ENCODE data around the gene CRIP3.

CRIP3 gene

GRCh38 chr6:43301081-43301870 lies 7.3 kb downstream of the CRIP3 start:
- DNase-seq (ENCODE audit: low read depth) = no peak
- no peak overlapping the region for H3K4me3 ChIP-seq (ENCODE audit: low read length)
- no peak for TF ChIP-seq CTCF (IDR thresholded peaks at IDR 0.05; ENCODE audit: insufficient read depth, low read depth, low read length, missing control alignments)

GRCh38 chr6:43299338-43300293 lies 9.0 kb downstream of the CRIP3 start:
- no peak overlapping the region for H3K4me3 ChIP-seq (ENCODE audit: low read length)
- TF ChIP-seq CTCF (IDR thresholded peaks at IDR 0.05; ENCODE audit: insufficient read depth, low read depth, low read length, missing control alignments) = no peak
- no peak for DNase-seq (ENCODE audit: low read depth)

GRCh38 chr6:43298565-43299337 lies 9.9 kb downstream of the CRIP3 start:
- no peak for TF ChIP-seq CTCF (IDR thresholded peaks at IDR 0.05; ENCODE audit: insufficient read depth, low read depth, low read length, missing control alignments)
- DNase-seq (ENCODE audit: low read depth) = no peak
- H3K4me3 ChIP-seq (ENCODE audit: low read length) = no peak overlapping the region

GRCh38 chr6:43297644-43298564 lies 10.7 kb downstream of the CRIP3 start, which contains the start of gene SLC22A7:
Gene SLC22A7, plus strand, starts transcription at chr6:43298260. Its CDS starts 99 bp downstream, at chr6:43298359.
- H3K4me3 ChIP-seq (ENCODE audit: low read length) = no peak within 1 kb of the TSS
- DNase-seq (ENCODE audit: low read depth) = no peak
- no peak for TF ChIP-seq CTCF (IDR thresholded peaks at IDR 0.05; ENCODE audit: insufficient read depth, low read depth, low read length, missing control alignments)

- TF ChIP-seq CTCF (IDR thresholded peaks at IDR 0.05; ENCODE audit: insufficient read depth, low read depth, low read length, missing control alignments) = no peak
- H3K4me3 ChIP-seq (ENCODE audit: low read length) = no peak overlapping the region
- no peak for DNase-seq (ENCODE audit: low read depth)
Observed at GRCh38 chr6:43296780-43297497, 11.7 kb downstream of the CRIP3 start.

All from epithelial cell of esophagus (primary cell).